GM12872 (cell line): ENCODE measurements around the gene MAN1B1.

ENCODE experiments used
- CTCF ChIP-seq: IDR thresholded peaks from 3 replicates; pipeline ENCODE4 v1.5.1; 2011; ENCODE audit warnings: low read depth, mild to moderate bottlenecking, low read length, moderate library complexity; ENCODE audit not compliant: insufficient read depth

Gene MAN1B1

GRCh38 chr9:137079401-137079787 is 7.4 kb upstream of the MAN1B1 start:
- no peak for TF ChIP-seq CTCF

- no peak for TF ChIP-seq CTCF
Measured at GRCh38 chr9:137080260-137081122, 6.3 kb upstream of the MAN1B1 start.

- TF ChIP-seq CTCF, result no peak
Measured at GRCh38 chr9:137082222-137082924, 4.4 kb upstream of the MAN1B1 start.

GRCh38 chr9:137082925-137083290 is 3.9 kb upstream of the MAN1B1 start:
- no peak for TF ChIP-seq CTCF

- TF ChIP-seq CTCF, result no peak
Measured at GRCh38 chr9:137083394-137084004, 3.3 kb upstream of the MAN1B1 start.

GRCh38 chr9:137084526-137084925 is 2.3 kb upstream of the MAN1B1 start:
- no peak for TF ChIP-seq CTCF

- no peak for TF ChIP-seq CTCF
Measured at GRCh38 chr9:137085920-137086530, 760 bp upstream of the MAN1B1 start.
